HEK293 (cell line): Measurements from ENCODE around the gene CHRM4.

Source experiments
- BCL11B ChIP-seq: fragments of 450-650 bp; formaldehyde crosslinking; IDR thresholded peaks from 2 replicates; pipeline ENCODE4 v1.5.1; 2016; ENCODE audit warnings: low read depth, missing biosample characterization, missing genetic modification characterization
- CTCF ChIP-seq: fragments of 450-650 bp; formaldehyde crosslinking; IDR thresholded peaks from 2 replicates; pipeline ENCODE4 v1.5.1; 2016; ENCODE audit warnings: missing biosample characterization, missing genetic modification characterization
- PATZ1 ChIP-seq: fragments of 450-650 bp; formaldehyde crosslinking; IDR thresholded peaks from 2 replicates; pipeline ENCODE4 v1.5.1; 2016; ENCODE audit warnings: missing biosample characterization, missing genetic modification characterization
- RBAK ChIP-seq: fragments of 450-650 bp; formaldehyde crosslinking; IDR thresholded peaks from 2 replicates; pipeline ENCODE4 v1.5.1; 2016; ENCODE audit warnings: missing biosample characterization, missing genetic modification characterization
- SALL2 ChIP-seq: fragments of 450-650 bp; formaldehyde crosslinking; IDR thresholded peaks from 2 replicates; pipeline ENCODE4 v1.5.0; 2017; ENCODE audit warnings: missing biosample characterization, mild to moderate bottlenecking, missing genetic modification characterization, borderline replicate concordance
- WT1 ChIP-seq: fragments of 450-650 bp; formaldehyde crosslinking; IDR thresholded peaks from 2 replicates; pipeline ENCODE4 v1.5.1; 2016; ENCODE audit warnings: missing biosample characterization, missing genetic modification characterization
- ZFP37 ChIP-seq: fragments of 450-650 bp; formaldehyde crosslinking; IDR thresholded peaks from 2 replicates; pipeline ENCODE4 v1.5.1; 2016; ENCODE audit warnings: missing biosample characterization, missing genetic modification characterization
- ZNF19 ChIP-seq: fragments of 450-650 bp; formaldehyde crosslinking; IDR thresholded peaks from 2 replicates; pipeline ENCODE4; 2016; ENCODE audit warnings: missing biosample characterization, missing genetic modification characterization, low read depth
- ZNF221 ChIP-seq: fragments of 450-650 bp; formaldehyde crosslinking; IDR thresholded peaks from 2 replicates; pipeline ENCODE4 v1.5.1; 2017; ENCODE audit warnings: missing biosample characterization, missing genetic modification characterization, borderline replicate concordance
- ZNF24 ChIP-seq: fragments of 450-650 bp; formaldehyde crosslinking; IDR thresholded peaks from 2 replicates; pipeline ENCODE4 v1.5.1; 2016; ENCODE audit warnings: missing biosample characterization, missing genetic modification characterization
- ZNF274 ChIP-seq, 2 experiments: fragments of 200-500 bp in 1 of 2; fragments of 450-650 bp in 1 of 2; sonication (Bioruptor generic) in 1 of 2; formaldehyde crosslinking in 1 of 2; IDR thresholded peaks; 2 replicates each; pipeline versions ENCODE4 v1.5.1 to v1.6.1; 2014 to 2016; ENCODE audit warnings: borderline replicate concordance in 1 of 2, inconsistent platforms in 1 of 2, low read length in 1 of 2, missing biosample characterization in 1 of 2, missing genetic modification characterization in 1 of 2
- ZNF549 ChIP-seq: fragments of 450-650 bp; IDR thresholded peaks from 2 replicates; pipeline ENCODE4 v1.5.1; 2018; ENCODE audit warnings: missing biosample characterization, missing genetic modification characterization, mild to moderate bottlenecking, inconsistent platforms, moderate library complexity
- ZNF76 ChIP-seq: fragments of 450-650 bp; formaldehyde crosslinking; IDR thresholded peaks from 2 replicates; pipeline ENCODE4; 2016; ENCODE audit warnings: low read depth, missing biosample characterization, missing genetic modification characterization, borderline replicate concordance

- TF ChIP-seq CTCF (tag by site-specific recombination), result no peak
- no peak for TF ChIP-seq WT1 (tag by site-specific recombination)
- no peak for TF ChIP-seq ZNF274 (IDR thresholded peaks at IDR 0.05; ENCODE audit: low read length)
- TF ChIP-seq ZNF274 (tag by site-specific recombination; IDR thresholded peaks at IDR 0.05; ENCODE audit: borderline replicate concordance), result no peak
- no peak for TF ChIP-seq ZNF549 (tag by site-specific recombination)
- no peak for TF ChIP-seq ZNF19
- TF ChIP-seq SALL2 (tag by site-specific recombination), result no peak
- TF ChIP-seq ZNF24, result no peak
- TF ChIP-seq BCL11B (tag by site-specific recombination), result no peak
- TF ChIP-seq RBAK (tag by site-specific recombination), result no peak
- no peak for TF ChIP-seq ZNF221 (tag by site-specific recombination)
- no peak for TF ChIP-seq PATZ1
- no peak for TF ChIP-seq ZFP37 (tag by site-specific recombination)
- no peak for TF ChIP-seq ZNF76
These were observed 6.2 kb downstream of the CHRM4 start for GRCh38 chr11:46385169-46386004.
